Spleen (tissue), 7 donors: ENCODE data around the gene GRAMD2B.

ENCODE experiments used
- POLR2A ChIP-seq, 3 donors: fragments of 450-650 bp; IDR thresholded peaks; one replicate each; pipeline ENCODE4 v1.5.1; 2017; ENCODE audit warnings: antibody characterized with exemption in 3 of 3, mild to moderate bottlenecking in 1 of 3
- POLR2AphosphoS5 ChIP-seq, 3 donors: sonication (generic); formaldehyde crosslinking; IDR thresholded peaks; one replicate each; pipeline ENCODE4 v1.5.1; 2017; ENCODE audit warnings: antibody characterized with exemption in 3 of 3
- TF ChIP-seq, protein P1 (sequence below), 11 experiments: fragments of 200-600 bp in 7 of 11; fragments of 450-650 bp in 4 of 11; sonication (generic) in 4 of 11; IDR thresholded peaks in 8 of 11; conservative IDR thresholded peaks in 3 of 11; 1 replicate in 7 of 11; 2 replicates in 4 of 11; pipeline versions ENCODE4 v1.4.0 to v1.8.0; 2016 to 2021; ENCODE audit warnings: antibody characterized with exemption in 11 of 11, inconsistent platforms in 4 of 11, mild to moderate bottlenecking in 1 of 11
- donor health status: DM: no; HTN: no; CAD: no; lungs with moderate emphysema.
- donor health status: DM: no; HTN: no; CAD: no.
- donor health status: DM: no; HTN: no; CAD: no.

DNA sequence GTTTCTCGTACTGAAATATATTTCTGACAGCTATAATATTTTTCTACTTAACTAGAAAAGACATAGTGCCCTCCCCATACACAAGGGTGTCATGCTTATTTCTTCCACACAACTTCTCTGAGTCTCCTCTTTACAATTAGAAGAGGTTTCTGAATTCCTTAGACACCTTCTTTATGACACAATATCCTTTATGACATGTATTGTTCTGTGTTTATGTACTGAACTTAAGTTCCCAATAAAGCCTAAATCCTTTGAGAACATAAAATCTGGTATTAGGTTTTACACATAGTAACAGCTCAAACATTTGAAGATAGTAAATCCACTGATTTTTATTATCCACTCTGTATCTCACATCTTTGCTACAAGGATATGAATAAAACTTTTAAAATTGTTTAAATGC is 32.5 kb downstream of the GRAMD2B start:
- TF ChIP-seq, protein P1, sequence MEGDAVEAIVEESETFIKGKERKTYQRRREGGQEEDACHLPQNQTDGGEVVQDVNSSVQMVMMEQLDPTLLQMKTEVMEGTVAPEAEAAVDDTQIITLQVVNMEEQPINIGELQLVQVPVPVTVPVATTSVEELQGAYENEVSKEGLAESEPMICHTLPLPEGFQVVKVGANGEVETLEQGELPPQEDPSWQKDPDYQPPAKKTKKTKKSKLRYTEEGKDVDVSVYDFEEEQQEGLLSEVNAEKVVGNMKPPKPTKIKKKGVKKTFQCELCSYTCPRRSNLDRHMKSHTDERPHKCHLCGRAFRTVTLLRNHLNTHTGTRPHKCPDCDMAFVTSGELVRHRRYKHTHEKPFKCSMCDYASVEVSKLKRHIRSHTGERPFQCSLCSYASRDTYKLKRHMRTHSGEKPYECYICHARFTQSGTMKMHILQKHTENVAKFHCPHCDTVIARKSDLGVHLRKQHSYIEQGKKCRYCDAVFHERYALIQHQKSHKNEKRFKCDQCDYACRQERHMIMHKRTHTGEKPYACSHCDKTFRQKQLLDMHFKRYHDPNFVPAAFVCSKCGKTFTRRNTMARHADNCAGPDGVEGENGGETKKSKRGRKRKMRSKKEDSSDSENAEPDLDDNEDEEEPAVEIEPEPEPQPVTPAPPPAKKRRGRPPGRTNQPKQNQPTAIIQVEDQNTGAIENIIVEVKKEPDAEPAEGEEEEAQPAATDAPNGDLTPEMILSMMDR (IDR thresholded peaks at IDR 0.05 in 8 of 11, conservative IDR thresholded peaks at IDR 0.05 in 3 of 11), result no peak
- no peak for TF ChIP-seq POLR2A (IDR thresholded peaks at IDR 0.05)
- TF ChIP-seq POLR2AphosphoS5 (IDR thresholded peaks at IDR 0.05), result no peak
